Panc1 (cell line): ENCODE data around the gene TNIK.

Source experiments
- TCF7L2 ChIP-seq: IDR thresholded peaks from 2 replicates; pipeline ENCODE4 v1.6.1; 2011; ENCODE audit warnings: mild to moderate bottlenecking, low read depth, low read length, inconsistent platforms
- TF ChIP-seq, protein P1 (sequence below): fragments of 450-650 bp; IDR thresholded peaks from 2 replicates; pipeline ENCODE4 v1.5.1; 2017; ENCODE audit warnings: mild to moderate bottlenecking
- TF ChIP-seq, protein P2 (sequence below), 2 experiments: IDR thresholded peaks; 2 replicates each; pipeline ENCODE4 v1.6.1; 2011 to 2012; ENCODE audit warnings: low read depth in 2 of 2, control low read depth in 1 of 2, low read length in 1 of 2, mild to moderate bottlenecking in 1 of 2, moderate library complexity in 1 of 2; ENCODE audit not compliant: insufficient read depth in 1 of 2

DNA sequence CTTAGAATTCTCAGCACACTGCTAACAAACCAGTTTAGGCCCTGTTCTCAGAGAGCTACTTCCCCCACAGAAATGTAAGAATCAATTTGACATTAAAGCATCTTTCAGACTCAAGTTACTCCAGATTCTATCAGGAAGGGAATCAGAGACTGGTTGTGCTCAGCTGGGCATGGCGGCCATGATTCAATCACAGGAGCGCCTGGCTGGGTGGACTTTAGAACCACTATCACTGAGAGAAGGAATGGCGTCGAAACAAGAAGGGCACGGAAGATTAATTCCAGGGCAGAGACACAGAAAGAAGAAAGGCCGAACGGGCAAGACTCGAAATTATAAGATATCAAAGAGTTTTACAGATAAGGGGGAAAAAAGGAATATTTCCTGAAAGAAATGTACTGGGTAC, 6.2 kb downstream of the TNIK start:
- TF ChIP-seq, protein P1, sequence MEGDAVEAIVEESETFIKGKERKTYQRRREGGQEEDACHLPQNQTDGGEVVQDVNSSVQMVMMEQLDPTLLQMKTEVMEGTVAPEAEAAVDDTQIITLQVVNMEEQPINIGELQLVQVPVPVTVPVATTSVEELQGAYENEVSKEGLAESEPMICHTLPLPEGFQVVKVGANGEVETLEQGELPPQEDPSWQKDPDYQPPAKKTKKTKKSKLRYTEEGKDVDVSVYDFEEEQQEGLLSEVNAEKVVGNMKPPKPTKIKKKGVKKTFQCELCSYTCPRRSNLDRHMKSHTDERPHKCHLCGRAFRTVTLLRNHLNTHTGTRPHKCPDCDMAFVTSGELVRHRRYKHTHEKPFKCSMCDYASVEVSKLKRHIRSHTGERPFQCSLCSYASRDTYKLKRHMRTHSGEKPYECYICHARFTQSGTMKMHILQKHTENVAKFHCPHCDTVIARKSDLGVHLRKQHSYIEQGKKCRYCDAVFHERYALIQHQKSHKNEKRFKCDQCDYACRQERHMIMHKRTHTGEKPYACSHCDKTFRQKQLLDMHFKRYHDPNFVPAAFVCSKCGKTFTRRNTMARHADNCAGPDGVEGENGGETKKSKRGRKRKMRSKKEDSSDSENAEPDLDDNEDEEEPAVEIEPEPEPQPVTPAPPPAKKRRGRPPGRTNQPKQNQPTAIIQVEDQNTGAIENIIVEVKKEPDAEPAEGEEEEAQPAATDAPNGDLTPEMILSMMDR, result no peak
- no peak for TF ChIP-seq TCF7L2
- TF ChIP-seq, protein P2, sequence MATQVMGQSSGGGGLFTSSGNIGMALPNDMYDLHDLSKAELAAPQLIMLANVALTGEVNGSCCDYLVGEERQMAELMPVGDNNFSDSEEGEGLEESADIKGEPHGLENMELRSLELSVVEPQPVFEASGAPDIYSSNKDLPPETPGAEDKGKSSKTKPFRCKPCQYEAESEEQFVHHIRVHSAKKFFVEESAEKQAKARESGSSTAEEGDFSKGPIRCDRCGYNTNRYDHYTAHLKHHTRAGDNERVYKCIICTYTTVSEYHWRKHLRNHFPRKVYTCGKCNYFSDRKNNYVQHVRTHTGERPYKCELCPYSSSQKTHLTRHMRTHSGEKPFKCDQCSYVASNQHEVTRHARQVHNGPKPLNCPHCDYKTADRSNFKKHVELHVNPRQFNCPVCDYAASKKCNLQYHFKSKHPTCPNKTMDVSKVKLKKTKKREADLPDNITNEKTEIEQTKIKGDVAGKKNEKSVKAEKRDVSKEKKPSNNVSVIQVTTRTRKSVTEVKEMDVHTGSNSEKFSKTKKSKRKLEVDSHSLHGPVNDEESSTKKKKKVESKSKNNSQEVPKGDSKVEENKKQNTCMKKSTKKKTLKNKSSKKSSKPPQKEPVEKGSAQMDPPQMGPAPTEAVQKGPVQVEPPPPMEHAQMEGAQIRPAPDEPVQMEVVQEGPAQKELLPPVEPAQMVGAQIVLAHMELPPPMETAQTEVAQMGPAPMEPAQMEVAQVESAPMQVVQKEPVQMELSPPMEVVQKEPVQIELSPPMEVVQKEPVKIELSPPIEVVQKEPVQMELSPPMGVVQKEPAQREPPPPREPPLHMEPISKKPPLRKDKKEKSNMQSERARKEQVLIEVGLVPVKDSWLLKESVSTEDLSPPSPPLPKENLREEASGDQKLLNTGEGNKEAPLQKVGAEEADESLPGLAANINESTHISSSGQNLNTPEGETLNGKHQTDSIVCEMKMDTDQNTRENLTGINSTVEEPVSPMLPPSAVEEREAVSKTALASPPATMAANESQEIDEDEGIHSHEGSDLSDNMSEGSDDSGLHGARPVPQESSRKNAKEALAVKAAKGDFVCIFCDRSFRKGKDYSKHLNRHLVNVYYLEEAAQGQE (IDR thresholded peaks at IDR 0.05; ENCODE audit: insufficient read depth in 1 of 2, low read depth in 2 of 2, low read length in 1 of 2), result no peak
